Kidney glomerular epithelial cell (primary cell): ENCODE data around the gene SERF2.
A peak's percentile ranks its signal among the peaks of the same experiment; 100 is the strongest.

Experiments used
- DNase-seq: peaks from one replicate; lab custom pipeline; 2025; lab: John Stamatoyannopoulos, UW

Gene SERF2

DNA sequence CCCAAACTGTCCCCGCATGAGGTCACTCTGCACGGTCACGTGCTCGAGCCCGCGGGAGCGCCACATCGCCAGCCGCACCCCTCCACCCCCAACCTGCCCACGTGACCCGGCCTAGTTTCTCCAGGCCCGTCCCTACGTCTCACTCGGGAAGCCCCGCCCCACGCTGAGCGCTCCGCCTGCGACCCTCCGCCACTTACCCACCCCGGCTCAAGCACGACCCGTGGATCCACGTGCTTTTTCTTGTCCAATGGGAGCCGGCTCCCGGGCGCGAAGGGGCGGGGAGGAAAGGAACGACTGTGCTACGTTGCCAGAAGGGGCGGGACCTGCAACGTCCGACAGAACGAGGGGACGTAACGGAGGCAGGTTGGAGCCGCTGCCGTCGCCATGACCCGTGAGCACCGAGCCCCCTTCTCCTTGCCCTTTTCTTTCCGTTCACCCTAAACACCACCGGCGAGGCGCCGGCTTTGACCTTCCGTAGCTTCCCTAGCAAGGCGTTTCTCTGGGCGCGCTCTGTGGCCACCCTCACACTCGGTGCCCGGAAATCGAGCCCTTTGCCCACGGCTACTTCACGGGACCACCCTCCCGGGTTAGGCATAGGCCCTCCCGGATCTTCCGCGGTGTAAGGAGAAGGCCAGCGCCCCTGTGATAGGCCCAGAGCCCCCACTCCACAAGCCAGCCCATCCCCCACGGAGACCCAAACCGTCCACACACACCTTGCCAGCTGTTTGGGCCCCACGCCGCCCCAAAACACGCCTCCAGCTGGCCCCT lies at the start of gene SERF2:
Gene SERF2, plus strand, starts transcription at position 328 of the 768 bp plus-strand sequence. Its CDS starts 57 bp downstream, at position 385.
- peak; percentile 94 for DNase-seq

DNA sequence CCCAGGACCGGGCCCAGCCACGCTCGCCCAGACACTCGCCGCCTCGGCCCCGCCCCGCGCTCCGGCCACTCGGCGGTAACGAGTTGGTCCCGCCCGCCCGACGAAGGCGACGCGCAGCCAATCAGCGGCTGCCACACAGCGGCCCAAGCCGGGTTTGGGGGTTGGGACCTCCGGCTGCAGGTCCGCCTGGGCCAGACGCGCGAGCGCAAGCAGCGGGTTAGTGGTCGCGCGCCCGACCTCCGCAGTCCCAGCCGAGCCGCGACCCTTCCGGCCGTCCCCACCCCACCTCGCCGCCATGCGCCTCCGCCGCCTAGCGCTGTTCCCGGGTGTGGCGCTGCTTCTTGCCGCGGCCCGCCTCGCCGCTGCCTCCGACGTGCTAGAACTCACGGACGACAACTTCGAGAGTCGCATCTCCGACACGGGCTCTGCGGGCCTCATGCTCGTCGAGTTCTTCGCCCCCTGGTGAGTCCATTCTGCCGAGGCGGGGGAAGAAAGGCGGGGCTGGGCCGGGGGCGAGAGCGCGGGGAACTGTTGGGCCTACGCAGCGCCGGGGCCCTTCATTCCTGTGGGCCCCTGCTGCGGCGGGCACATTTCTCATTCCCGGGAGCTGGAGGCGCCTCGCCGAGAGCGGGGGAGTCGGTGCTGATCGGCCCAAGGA lies 45.7 kb upstream of the SERF2 start, which contains the start of gene PDIA3:
Gene PDIA3, plus strand, starts transcription at position 194 of the 658 bp plus-strand sequence. Its CDS starts 102 bp downstream, at position 296.
- DNase-seq: peak; percentile 45

DNA sequence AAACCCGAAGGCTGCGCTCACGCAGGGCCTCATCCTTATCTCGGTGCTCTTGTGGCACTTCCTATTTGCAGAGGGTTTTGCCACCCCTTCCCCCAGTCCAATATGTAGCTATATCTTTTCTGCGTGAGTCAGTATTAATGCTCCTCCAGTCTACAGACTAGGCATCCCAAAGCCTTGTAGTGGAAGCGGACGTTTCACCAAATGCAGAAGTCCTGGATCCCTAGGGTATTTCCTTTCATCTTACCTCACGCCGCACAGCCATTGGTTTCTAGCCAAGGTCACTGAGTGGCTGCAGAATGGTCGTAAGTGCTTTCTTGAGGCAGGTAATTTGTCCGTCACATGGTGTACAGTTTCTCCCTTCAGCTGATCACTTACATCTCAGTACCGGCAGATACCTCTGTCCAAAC lies 45.2 kb upstream of the SERF2 start:
- peak; percentile 67 for DNase-seq

DNA sequence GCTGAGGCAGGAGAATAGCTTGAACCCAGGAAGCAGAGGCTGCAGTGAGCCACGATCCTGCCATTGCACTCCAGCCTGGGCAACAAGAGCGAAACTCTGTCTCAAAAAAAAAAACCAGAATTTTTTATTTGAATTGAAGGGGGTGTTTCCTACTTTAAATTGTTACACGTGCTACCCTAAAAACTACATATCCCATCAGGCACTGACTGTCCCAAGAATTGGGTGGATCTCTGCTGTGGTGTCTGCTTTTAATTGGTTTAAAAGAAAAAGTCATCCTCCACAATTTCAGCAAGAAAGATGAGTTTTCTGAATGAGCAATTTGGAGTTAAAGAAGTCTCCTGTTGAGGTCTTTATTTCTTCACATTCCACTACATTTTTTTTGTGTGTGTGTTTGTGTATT lies 43.7 kb upstream of the SERF2 start:
- no peak for DNase-seq

DNA sequence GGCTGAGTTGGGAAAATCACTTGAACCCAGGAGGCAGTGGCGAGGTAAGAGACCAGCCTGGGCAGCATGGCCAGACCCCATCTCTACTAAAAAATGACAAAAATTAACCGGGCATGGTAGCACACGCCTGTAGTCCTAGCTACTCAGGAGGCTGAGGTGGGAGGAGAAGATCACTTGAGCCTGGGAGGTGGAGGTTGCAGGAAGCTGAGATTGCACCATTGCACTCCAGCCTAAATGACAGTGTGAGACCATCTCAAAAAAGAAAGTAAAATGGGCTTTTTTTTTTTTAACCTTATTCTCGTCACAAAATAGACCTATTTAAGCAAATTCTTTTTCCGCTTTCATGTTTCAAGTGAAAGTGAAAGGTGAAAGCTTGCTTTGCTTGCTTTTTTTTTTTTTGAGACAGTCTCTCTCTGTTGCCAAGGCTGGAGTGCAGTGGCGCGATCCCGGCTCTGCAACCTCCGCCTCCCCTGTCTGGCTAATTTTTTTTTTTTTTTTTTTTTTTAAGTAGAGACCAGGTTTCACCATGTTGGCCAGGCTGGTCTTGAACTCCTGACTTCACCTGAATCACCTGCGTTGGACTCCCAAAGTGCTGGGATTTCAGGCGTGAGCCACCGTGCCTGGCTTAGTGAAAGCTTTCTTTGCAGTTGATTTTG lies 42.3 kb upstream of the SERF2 start:
- DNase-seq: no peak

DNA sequence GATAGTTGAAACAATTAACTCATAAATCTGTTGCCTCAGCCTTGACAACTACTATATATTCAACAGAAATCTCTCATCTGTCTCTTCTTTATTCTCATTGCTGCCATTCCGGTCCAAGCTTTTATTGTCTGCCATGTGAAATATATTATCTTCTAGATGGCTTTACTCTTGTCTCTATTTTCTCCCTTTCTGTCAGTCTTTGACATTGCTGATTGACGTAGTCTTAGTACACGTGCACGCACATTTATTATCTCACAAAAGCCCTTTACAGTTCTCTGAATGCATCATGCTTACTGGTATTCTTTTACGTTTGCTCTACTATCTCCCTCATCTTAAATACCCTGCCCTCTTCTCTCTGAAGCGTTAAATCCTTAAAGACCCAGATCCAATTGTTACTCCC lies 40.2 kb upstream of the SERF2 start:
- DNase-seq: no peak

DNA sequence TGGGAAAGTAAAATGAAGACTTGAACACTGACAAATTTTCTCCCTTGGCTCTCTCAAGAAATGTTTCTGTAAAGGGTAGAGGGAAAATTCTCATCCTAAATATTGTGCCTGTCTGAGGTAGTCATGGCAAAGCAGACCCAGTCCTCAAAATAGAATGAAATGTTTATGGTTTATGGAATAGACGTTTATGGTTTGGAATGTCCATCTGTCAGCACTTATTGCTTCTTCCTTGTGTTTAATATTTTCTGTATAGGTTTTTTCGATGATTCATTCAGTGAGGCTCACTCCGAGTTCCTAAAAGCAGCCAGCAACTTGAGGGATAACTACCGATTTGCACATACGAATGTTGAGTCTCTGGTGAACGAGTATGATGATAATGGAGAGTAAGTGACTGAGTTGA lies 29.3 kb upstream of the SERF2 start:
- DNase-seq: no peak

DNA sequence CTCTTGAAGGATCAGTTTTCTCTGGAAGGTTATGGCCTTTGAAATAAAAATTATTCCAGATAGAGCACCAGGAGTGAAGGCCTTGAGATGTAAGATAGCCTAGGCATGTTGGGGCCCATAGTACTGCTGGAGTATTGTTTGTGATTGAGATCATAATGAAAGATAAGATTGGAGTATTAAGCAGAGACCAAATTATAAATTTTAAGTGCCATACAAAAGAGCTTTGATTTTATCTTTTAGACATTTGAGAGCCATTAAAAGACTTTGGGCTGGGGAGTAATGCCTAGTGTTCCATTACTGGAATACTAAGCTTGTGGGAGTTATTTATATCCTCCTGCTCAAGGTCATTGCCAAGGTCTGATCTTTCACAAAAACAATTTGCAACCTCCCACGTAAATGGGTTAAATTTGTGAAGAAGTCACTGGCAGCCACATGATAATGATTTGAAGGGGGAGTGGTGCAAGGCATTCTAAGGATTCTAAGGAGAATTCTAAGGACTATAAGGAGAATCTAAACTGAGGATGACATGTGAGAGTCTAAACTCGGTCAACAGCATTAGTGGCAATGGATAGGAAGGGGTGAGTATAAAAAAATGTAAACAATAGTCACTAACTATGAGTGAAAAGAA lies 28.2 kb upstream of the SERF2 start:
- DNase-seq: no peak

DNA sequence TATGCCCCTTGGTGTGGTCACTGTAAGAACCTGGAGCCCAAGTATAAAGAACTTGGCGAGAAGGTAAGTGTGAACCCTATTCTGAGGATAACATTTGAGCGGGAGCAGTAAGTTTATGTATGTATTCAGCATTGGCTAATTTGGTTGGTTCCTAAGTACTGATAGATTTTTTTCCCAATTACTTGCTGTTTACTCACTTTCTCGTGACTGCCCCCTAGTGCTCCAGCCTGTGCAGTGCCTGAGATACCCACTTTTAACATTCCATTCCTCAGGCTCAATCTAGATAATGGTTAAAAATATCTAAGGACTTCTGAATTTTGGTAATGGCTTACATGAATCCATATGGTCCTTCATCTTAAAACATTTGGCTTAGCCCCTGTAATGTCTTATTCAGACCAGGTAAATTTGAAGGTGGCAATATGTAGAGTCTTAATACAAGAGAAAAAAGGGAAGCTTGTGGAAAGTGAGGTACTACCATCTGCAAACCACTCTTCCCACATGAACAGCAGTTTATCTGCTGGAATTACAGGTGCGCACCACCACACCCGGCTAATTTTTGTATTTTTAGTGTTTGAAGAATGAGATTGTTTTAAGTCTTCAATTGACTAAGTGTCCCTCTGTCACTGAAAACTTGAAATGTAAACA lies 22.4 kb upstream of the SERF2 start:
- DNase-seq: no peak

DNA sequence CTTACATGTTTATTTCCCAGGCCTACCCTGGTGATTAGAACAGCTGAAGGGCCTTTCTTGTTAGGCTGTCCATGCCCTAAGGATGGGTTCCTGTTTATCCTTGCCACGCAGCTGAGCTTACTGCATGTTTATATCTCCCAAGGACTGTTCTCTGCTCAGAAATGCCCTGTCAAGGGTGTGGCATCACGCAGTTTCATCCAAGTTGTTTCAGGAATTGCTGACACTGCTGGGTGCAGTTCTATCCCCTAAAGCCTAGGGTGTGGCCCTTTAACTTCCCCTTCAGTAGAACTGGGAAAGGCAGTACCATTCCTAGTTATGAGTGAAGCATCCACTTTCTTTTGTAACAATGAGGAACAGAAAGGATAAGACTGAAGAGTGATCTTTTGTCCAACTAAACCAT lies 20.3 kb upstream of the SERF2 start:
- DNase-seq: no peak

DNA sequence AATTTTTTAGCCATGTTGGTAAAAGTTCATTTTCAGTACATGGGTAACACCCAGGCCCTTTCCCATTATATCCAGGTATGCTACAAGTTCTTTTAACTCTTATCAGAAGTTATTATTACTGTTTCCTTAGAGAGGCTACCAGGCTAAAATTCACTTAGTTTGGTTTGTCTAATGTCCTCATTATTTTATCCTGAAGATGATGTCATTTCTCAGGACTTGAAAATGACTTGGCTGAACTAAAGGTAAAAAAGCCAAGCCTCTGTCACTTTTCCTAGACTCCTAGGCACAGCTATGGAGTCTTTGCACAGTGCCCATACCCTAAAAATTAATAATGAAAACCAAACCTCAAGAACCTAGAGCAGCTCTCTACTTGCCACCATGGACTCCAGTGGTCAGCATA lies 19.5 kb upstream of the SERF2 start:
- no peak for DNase-seq

DNA sequence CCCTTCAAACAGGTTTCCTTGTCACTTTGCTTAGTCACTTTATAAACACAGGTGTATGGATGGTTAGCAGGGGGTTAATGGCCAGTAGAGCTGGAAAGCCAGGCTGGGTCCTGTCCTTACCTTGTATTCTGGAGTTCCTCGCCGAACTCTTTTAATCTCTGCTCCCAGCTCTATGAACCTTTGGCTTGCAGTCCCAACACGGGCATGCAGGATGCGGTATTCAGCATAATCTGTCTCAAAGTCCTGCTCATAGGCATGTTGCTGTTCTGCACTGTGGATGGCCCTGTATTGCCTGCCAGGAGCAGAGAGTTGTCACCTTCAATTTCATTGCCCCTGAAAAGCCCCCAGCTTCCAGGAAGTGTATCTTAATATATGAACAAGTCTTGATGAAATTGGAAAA lies 18.1 kb upstream of the SERF2 start:
- DNase-seq: no peak

DNA sequence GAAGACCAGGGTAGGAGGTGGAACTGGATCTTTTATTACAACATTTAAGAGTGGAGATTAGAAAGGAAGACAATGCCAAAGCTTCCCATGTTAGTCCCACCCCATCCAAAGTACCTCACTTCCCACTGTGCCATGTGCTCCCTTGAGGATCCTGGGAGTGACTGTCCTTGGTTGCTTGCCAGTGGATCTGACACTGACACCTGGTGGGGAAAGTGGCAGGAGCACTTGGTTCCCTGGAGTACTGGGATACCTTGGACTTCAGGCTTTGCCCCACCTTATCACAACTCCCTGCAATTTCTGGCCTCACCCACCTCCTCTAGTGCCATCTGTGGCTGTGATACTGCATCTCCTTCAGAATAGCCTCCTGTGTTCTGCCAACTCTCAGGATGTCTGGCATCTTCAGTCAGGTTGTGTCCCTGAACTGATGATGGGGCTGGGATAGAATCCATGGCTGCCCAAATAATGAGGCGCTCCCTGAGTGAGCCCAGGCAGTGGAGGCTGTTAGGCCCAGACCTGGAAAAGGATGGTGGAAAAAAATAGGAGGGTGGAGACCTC lies 16.6 kb upstream of the SERF2 start:
- peak; percentile 47 for DNase-seq

DNA sequence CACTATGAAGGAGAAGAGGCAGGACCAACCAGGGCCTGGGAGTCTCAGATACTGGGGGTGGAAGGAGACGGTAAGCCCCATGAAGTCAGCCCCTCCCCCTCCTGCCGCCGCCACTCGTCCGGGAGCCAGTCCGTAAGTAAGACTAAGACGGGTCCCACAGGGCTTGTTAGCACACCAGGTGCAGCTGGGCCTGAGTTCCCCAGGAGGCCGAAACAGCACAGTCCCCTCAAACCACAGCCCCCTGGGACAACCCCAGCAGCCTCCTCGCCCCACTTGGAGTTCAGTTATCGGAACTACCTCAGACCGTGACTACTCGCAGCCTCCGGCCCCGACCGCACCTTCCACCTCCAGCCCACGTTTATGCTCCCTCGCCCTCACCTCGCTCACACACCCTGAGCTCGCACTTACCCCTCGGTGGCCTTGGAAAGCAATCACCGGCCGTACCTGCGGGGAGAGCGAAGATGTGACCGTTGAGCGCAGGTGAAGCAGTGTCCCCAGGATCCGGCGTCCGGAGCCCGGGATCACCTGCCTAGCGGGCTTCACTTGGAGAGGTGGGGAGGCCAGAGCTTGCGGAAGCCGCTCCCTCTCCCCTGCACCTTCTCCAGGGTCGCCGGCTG lies 15.9 kb upstream of the SERF2 start:
- DNase-seq: no peak

DNA sequence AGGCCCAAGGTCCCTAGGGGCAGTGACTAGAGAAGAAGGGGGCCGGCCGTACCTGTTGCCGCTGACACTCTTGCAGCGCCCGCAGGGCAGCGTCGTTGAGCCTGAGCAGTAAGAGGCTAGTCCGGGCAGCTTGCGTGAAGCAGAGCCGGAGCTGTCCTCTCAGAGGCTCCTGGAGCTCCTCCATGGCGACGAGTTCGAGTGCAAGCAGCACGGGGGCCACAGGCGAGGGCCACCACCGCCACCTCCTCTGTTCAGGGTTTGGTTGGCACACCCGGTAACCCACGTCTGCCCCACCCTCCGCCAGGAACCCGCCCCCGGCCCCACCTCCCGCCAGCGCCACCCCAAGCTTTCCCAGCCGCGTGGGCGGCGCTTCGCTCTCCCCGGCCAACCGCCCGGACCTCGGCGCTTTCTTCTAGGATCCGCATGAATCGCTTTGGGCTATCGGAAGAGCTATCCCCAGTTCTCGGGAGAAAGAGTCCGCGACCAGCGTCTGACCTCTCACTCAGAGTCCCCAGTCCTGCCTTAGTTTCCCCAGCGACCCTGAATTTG lies 15.3 kb upstream of the SERF2 start, which contains the start of gene ELL3:
Gene ELL3, minus strand, starts transcription at position 249 of the 549 bp plus-strand sequence. Its CDS starts 65 bp downstream, at position 184.
- peak; percentile 75 for DNase-seq

DNA sequence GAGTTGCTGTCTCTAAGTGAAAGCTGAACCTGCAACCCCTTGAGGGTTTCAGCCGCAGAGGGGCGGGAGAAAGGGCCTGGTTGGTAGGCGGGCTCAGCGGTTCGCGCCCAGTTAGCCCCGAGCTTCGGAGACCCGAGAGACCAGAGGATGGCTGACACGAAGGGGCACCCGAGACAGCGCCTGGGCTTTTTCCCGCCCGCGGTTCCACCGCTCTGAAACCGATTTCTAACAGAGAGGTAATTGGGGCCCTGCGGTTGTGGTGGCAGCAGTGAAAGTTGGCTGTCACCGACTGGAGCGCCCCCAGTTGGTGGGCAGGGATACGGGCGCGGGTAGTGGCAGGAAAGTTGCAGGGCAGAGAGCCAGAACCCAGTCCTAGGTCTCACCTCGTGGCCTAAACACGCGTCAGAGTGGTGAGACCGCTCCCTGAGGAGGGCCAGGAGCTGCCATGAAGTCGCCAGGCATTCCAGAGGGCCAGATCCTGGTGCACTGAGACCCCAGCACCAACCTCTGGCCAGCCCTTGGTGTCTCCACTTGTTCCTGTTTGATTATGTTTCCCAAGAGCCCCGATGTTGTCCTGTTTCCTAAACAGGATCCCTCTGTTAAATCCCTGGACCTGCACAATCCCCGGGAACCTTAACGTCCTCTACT lies 14.7 kb upstream of the SERF2 start:
- peak; percentile 75 for DNase-seq

DNA sequence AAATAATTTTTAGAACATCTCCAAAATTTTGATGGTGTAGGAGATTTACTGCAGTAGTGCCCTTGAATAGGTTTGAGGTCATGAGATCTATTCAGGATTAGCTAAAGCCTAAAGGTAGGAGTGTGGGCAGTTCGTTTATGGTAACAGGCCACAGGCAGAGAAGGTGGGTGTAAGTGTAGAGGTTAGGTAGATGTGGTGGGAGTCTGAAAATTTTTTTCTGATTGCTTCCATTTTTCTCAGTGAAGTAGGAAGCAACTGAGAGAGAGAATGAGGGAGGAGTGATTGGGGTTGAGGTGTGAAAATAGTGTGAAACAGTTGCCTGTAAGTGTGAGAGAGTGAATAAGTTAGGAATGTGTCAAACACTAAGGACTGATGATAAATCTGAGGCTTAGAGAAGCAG lies 13.1 kb upstream of the SERF2 start:
- no peak for DNase-seq

DNA sequence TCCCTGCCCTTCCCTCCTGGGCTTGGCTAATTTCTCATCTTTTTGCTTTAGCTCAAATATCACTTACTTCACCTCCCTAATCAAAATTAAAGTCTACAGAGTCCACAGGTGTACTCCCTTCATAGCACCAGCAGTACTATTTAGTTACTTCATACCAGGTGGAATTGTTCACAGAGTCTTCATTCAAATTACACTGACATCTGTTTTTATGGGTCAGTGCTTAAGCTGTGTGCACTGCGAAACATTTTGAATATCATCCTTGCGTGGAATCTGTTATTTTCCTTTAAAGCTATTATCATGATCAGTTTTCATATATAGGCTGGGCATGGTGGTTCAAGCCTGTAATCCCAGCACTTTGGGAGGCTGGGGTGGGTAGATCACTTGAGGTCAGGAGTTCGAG lies 2.7 kb upstream of the SERF2 start:
- no peak for DNase-seq

DNA sequence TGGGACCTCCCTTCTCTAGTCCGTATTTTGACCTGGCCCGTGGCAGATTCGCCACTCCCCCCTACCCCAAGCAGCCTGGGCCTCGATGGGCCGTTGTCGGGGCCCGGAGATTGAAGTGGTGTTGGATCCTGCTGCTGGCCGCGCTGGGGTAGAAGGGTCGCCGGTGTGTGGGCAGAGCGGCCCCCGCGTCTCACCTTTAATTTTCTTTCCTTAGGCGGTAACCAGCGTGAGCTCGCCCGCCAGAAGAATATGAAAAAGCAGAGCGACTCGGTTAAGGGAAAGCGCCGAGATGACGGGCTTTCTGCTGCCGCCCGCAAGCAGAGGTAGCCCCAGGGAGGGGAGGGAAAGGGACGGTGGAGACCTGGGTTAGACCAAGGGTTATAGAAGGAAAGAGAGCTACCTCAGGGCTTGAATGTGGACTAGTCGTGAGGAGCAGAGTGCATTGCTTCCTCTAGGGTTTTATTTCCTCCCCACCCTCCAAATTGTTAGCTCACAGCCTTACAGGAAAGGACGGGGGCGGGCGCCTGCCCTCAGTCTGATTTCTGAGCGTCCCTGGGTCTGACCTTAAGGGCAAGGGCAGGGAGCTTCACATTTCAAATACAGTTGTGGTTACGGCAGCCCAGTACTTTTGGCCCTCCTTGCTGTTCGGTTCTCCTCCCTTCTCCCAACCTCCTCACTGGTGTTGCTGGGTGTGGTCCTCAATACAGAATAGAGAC lies 799 bp downstream of the SERF2 start:
- peak; percentile 26 for DNase-seq

DNA sequence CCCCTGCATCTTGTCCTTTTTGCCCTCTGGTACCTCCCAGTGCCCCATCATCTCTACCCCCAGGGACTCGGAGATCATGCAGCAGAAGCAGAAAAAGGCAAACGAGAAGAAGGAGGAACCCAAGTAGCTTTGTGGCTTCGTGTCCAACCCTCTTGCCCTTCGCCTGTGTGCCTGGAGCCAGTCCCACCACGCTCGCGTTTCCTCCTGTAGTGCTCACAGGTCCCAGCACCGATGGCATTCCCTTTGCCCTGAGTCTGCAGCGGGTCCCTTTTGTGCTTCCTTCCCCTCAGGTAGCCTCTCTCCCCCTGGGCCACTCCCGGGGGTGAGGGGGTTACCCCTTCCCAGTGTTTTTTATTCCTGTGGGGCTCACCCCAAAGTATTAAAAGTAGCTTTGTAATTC lies 1.5 kb downstream of the SERF2 start:
- DNase-seq: no peak
